ENCODE data around the gene NQO1. TPM values are rescaled to one million over a fixed set of nuclear protein-coding genes. Genes with fewer than 3 reads are reported as not detected.

Gene NQO1
- total and polyA plus RNA-seq, 2 of the 8 experiments (the other 6 are each of a cell fraction or from before 2014, with no cell fraction given): 32.7 to 45.7 TPM

GRCh38 chr16:69754143-69754468 lies 27.7 kb upstream of the NQO1 start:
- Histone ChIP-seq H3K27me3 (replicated peaks in 1 of 4; ENCODE audit: control insufficient read depth in 3 of 4, extremely low read depth in 1 of 4, insufficient read depth in 3 of 4, low read length in 3 of 4) (no peaks in the 10 kb centered on the region), H2BK5ac (ENCODE audit: low read depth, low read length) (peak overlapping the region; percentile 81), H3K56ac (replicated peaks; ENCODE audit: insufficient read length, low read depth, low read length) (peak overlapping the region; percentile 95), H3K9me3 (ENCODE audit: insufficient read depth in 2 of 2, low read depth in 1 of 2, low read length in 1 of 2) (no peaks in the 10 kb centered on the region), H3K4me1 (replicated peaks in 1 of 4; ENCODE audit: control insufficient read depth in 3 of 4, insufficient read depth in 4 of 4, low read length in 3 of 4) (no peaks in the 10 kb centered on the region), H3K18ac (ENCODE audit: extremely low read depth, low read length) (no peak overlapping the region), H3K9ac (replicated peaks in 1 of 4; ENCODE audit: extremely low read depth in 1 of 4, low read depth in 3 of 4, low read length in 3 of 4) (peak overlapping the region; percentile 74 to 97 (median 96)), H3K36me3 (ENCODE audit: control insufficient read depth in 2 of 4, insufficient read depth in 4 of 4, low read length in 3 of 4) (peaks cover 9 to 27% (median 18%) of the 10 kb centered on the region in 4 experiments), H3K4me2 (ENCODE audit: insufficient read depth in 1 of 2, low read depth in 2 of 2, low read length in 2 of 2) (peak overlapping the region; percentile 65 to 78), H2BK120ac (replicated peaks; ENCODE audit: low read depth, low read length) (no peak overlapping the region), H3K4ac (replicated peaks; ENCODE audit: insufficient read length, low read depth, low read length) (peak overlapping the region; percentile 87), H3K79me2 (ENCODE audit: control insufficient read depth in 1 of 2, insufficient read depth in 2 of 2, low read length in 2 of 2) (peaks cover 14 to 32% of the 10 kb centered on the region in 2 experiments), H3K14ac (ENCODE audit: insufficient read length) (no peak overlapping the region), H2BK20ac (ENCODE audit: low read length) (no peak overlapping the region), H3K27ac (ENCODE audit: low read depth, low read length) (peak overlapping the region; percentile 92), H4K8ac (ENCODE audit: extremely low read depth, insufficient read depth, low read length) (peak overlapping the region; percentile 98; the same call in 1 of the 2 replicates), H4K91ac (replicated peaks; ENCODE audit: insufficient read length, low read length) (peak overlapping the region; percentile 26), H2BK15ac (ENCODE audit: low read length) (no peak overlapping the region), H3K4me3 (ENCODE audit: extremely low read depth in 1 of 4, insufficient read depth in 2 of 4, low read depth in 3 of 4, low read length in 4 of 4) (peak overlapping the region; percentile 69 to 100 (median 96)), H2AK5ac (ENCODE audit: low read depth, low read length) (no peak overlapping the region), H3K79me1 (ENCODE audit: low read depth, low read length) (no peaks in the 10 kb centered on the region; the same call in 1 of the 2 replicates), H3K23me2 (ENCODE audit: low read depth, low read length) (0 out of 2 replicates have a peak, but pooled peaks cover 2% of the 10 kb centered on the region), H2BK12ac (ENCODE audit: low read depth, low read length) (no peak overlapping the region), H4K5ac (ENCODE audit: insufficient read length, low read depth, low read length) (no peak overlapping the region), H4K20me1 (replicated peaks in 1 of 2; ENCODE audit: control insufficient read depth in 1 of 2, insufficient read depth in 2 of 2, low read length in 2 of 2) (no peaks in the 10 kb centered on the region), H2AFZ (ENCODE audit: low read length) (0 out of 2 replicates have a peak overlapping the region, but pooled peaks have one; percentile 84), H3K23ac (ENCODE audit: insufficient read length) (no peak overlapping the region)
- WGBS, 2 experiments (ENCODE audit: extremely low coverage in 1 of 2, insufficient coverage in 1 of 2, insufficient read length in 1 of 2, insufficient replicate concordance in 2 of 2, low coverage in 1 of 2, low lambda C conversion rate in 2 of 2, missing lambda C conversion rate in 1 of 2): 18% methylated on average over 4 of the region's 4 CpGs; no CpG with 5 or more reads in 1 of the 2 experiments
- DNase-seq (ENCODE audit: low read depth in 1 of 2, low spot score in 2 of 2): no peak
- no peak for FAIRE-seq
- POLR2A ChIA-PET (ENCODE audit: partially characterized antibody): interaction anchor here (0.8 to 4.9 kb wide), 23 partner anchors 9 to 501 kb away, joined by 3 to 83 read pairs (median 4); partner anchors contain the start of genes NQO1 and TERF2
- CTCF ChIA-PET (ENCODE audit: partially characterized antibody): interaction anchor here (0.6 to 2.4 kb wide), 32 partner anchors 8 to 1751 kb away, joined by 3 to 20 read pairs (median 4); partner anchors contain the start of gene NQO1
- TF ChIP-seq PHF8 (conservative IDR thresholded peaks at IDR 0.05; ENCODE audit: low read depth, low read length): no peak
- no peak for TF ChIP-seq SAP30 (IDR thresholded peaks at IDR 0.05; ENCODE audit: insufficient read depth, insufficient replicate concordance, low read length)
- TF ChIP-seq JUN (IDR thresholded peaks at IDR 0.05; ENCODE audit: low read depth, low read length): no peak
- TF ChIP-seq NRF1 (IDR thresholded peaks at IDR 0.05; ENCODE audit: low read depth, low read length): no peak
- TF ChIP-seq MAFK (IDR thresholded peaks at IDR 0.05; ENCODE audit: low read depth, low read length): no peak
- TF ChIP-seq GTF2F1 (IDR thresholded peaks at IDR 0.05; ENCODE audit: borderline replicate concordance, low read depth, low read length): no peak
- no peak for TF ChIP-seq POU5F1 (IDR thresholded peaks at IDR 0.05; ENCODE audit: low read depth, low read length)
- no peak for TF ChIP-seq RXRA (IDR thresholded peaks at IDR 0.05; ENCODE audit: insufficient read depth, low read depth, low read length)
- TF ChIP-seq KDM1A (IDR thresholded peaks at IDR 0.05; ENCODE audit: borderline replicate concordance, low read length): no peak
- no peak for TF ChIP-seq NANOG (IDR thresholded peaks at IDR 0.05; ENCODE audit: insufficient read depth, low read depth, low read length, poor library complexity, severe bottlenecking)
- no peak for TF ChIP-seq RBBP5 (IDR thresholded peaks at IDR 0.05; ENCODE audit: borderline replicate concordance, low read depth, low read length)

Measured in H1 (cell line).